SHP77 (cell line): ENCODE results near the gene CMA1.

Experiments
- DNase-seq, 2 experiments: peaks; one replicate each; lab custom pipeline; 2025; lab: John Stamatoyannopoulos, UW

Gene CMA1

DNA sequence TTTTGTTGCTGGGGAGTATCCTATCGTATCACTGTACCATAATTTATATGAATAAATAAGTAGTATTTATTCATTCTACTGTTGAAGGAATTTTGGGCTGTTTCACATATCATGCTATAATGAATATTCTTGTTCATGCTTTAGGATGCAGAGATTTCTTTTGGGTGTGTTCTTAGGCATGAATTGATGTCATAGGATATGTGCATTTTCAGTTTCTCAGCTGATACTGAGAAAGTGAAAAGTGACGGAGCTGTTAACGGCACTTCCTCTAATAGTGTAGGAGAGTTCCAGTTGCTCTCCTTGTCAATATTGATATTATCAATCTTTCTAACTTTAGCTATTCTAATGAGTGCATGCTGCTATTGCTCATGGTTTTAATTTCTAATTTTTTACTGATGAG is 42.3 kb downstream of the CMA1 start:
- DNase-seq = no peak

DNA sequence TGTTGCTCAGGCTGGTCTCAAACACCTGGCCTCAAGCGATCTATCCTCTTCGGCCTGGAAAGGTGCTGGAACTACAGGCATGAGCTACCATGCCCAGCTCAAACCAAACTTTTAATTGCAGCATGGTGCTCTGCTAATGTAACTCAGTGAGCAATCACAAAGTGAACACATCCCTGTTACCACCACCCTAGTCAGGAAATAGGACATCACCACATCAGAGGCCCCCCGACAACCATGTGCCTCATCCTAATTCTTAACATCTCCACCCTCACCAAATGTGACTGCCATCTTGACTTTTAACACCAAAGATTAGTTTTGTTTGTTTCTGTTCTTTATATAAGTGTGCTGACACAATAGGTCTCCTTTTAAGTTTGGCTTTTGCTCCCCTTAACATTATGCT is 42.7 kb downstream of the CMA1 start:
- no peak for DNase-seq

DNA sequence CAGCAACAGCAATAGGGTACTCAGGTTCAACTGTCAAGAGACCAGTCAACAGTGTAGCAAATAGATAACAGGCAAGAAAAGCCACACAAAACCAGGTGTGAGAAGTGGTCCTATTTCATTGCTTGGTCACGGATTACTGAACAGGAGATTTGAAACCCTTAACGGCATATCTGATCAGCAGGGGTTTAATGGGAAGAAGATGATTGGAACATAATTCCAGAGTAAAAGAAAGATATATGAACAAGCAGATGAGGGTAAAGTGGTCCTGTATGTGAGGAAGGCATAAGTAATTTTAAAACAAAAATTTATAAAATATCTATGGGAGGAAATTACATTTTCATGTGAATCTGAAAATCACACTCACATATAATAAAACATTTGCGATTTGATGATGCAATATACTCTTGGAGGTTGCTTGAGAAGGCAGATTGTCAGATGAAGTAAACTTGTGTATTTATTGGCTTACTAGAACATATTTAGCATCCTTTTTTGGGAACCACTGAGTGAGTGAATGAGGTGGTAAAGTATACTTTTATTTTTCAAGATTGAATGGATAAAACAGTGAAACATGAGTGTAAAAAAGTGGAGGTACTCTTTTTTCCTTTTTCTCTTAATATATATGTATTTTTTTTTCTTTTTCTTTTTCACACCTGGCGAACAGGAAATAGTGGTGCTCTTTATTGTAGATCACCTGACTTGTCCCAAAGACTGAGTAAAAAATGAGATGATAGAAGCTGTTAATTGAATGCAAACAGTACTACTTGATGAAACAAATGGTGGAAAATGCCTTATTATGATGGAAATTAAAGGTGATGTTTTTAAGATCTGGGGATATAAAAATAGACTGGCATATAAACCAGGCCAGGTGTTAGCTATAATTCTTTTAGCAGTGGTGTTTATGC is 43.9 kb downstream of the CMA1 start:
- no peak for DNase-seq

DNA sequence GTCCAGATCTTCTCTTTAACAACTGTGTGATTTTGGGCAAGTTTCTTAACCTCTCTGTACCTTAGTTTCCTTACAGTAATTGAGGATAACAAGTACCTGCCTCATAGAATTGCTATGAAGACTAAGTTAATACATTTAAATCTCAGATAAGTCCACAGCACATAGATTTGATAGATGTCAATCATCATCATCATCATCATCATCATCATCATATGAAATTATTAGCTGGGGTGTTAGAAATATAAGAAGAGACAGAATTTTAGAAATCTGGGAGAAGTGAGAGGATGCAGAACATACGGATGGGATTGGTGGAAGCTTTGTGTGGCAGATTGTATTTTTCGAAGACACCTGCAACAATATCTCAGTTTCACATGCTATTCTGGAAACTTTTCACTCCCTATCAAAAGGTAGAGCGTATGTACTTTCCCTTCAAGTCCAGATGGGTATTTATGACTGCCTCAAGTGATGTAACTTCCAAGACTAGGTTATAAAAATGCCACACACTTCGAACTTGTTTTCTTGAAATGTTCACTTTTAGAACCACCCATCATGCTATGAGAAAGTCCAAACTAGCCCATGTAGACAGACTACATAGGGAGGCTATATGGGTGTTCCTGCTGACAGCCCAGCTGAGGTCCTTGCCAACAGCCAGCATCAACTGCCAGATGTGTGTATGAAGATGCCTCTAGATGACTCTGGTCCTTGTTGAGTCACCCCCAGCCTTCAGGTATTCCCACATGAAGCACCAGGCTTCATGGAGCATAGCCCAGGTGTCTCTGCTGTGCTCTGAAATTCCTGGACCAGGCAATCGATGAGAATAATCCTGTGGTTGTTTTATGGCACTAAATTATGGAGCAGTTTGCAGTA is 44.8 kb downstream of the CMA1 start:
- DNase-seq = no peak

DNA sequence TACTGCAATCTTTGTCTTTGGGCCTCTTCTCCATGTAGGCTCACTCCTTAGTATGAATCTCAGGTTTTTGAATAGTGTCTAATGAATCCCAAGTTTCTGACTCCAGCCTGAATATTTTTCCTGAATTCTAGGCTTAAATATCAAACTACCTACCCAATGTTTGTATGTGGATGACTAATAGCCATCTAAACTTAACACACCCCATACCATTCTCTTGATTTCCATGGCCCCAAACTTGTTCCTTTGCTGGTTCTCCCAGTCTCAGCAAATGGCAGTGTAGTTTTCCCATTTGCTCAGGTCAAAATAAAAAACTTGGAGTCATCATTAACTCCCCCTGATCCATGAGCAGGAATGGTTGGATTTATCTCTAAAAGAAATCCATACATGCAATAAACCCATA is 46.7 kb downstream of the CMA1 start:
- DNase-seq = no peak

DNA sequence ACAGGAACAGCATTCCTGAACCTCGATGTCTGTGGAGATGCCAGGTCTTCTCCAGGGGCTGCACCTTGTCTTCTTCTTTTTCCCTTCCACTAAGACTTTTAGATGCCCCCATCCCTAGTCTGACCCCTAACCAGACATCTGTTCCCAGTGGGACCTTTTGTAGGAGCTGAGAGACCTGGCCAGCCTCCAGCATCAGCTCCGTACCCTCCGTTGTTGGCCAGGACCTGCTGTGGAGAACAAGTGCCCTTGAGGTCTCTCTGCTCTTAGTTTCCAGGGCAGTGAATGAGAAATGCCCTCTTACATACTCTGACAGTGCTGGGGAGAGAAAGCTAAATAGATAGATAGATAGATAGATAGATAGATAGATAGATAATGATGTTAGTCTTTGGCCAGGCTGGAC is 48.7 kb downstream of the CMA1 start:
- DNase-seq = no peak

DNA sequence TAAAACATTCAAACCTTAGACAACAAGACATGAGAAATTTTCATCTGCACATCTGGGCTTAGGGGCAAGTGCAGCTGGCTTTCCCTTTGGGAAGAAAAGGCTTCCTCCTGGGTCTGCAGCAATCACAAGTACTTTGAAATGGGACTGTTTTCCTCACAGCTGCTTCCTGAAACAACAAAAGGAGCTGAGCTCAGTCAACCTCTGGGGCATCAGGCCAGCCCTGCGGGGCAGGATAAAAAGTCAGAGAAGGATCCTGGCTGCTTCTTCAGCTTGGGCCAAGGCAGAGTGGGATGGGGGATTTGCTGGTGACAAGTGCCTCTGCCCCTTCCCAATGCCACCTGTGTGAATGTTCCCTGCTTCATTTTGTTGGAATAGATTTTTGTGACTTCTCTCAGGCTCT is 49.3 kb downstream of the CMA1 start:
- DNase-seq = no peak

DNA sequence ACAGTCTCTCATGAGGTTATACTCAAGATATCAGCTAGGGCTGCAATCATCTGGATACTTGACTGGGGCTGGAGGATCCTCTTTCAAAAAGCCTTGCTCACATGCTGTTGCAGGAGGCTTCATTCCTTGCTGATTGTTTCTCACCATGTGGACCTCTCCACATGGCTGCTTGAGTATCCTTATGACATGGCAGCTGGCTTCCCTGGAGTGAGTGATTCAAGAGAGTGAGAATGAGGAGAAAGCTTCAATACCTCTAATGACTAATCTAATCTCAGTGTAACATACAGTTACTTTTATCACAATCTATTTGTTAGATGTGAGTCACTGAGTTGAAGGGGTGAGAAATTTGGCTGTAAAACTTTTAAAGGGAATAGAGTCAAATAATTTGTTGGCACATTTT is 51.1 kb downstream of the CMA1 start:
- no peak for DNase-seq
